SK-N-MC (cell line): ENCODE results near the gene MRPL41.

Experiments
- EZH2 ChIP-seq: fragments of 200-600 bp; sonication (generic); IDR thresholded peaks from one replicate; pipeline ENCODE4 v1.6.1; 2017; ENCODE audit warnings: antibody characterized with exemption
- POLR2AphosphoS5 ChIP-seq: IDR thresholded peaks from 2 replicates; pipeline ENCODE4 v1.6.1; 2012; ENCODE audit warnings: mild to moderate bottlenecking, low read depth, low read length, borderline replicate concordance

- TF ChIP-seq EZH2 (no peak), POLR2AphosphoS5 (no peak)
These were observed 26.7 kb upstream of the MRPL41 start for GRCh38 chr9:137524981-137525317.
